Measurements from ENCODE around the gene MARCHF10.

MARCHF10 gene

GRCh38 chr17:62821189-62822079 is 13.3 kb upstream of the MARCHF10 start:
- DNase-seq, result no peak

- DNase-seq, result peak; percentile 80
Measured at GRCh38 chr17:62819511-62820221, 11.6 kb upstream of the MARCHF10 start.

GRCh38 chr17:62818526-62818925 is 10.4 kb upstream of the MARCHF10 start:
- DNase-seq, result no peak

DNA sequence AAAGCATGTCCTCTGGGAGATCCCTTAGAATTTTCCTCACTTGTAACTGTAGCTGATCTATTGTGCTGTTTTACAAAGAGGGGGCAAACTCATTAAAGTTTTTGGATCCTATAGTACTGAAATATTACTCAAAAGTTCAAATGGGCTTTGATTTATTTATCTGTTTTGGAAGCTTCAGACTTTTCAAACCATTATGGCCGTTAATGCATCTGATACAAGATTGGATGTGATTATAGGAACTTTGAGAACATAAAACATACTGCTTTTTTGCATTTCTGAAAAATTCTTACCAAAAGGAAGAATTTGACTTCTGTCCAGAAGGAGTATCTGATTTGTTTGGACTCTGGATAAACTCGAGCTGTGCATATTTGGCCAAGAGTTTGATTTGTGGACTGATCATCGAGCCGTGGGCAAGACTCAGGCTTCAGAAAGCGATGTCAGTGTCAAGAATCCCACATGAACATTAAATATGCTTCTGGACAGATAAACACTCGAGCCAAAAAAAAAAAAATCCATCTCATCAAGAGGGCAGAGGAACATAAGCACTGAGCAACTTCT is 8.2 kb upstream of the MARCHF10 start:
- DNase-seq, result no peak

DNA sequence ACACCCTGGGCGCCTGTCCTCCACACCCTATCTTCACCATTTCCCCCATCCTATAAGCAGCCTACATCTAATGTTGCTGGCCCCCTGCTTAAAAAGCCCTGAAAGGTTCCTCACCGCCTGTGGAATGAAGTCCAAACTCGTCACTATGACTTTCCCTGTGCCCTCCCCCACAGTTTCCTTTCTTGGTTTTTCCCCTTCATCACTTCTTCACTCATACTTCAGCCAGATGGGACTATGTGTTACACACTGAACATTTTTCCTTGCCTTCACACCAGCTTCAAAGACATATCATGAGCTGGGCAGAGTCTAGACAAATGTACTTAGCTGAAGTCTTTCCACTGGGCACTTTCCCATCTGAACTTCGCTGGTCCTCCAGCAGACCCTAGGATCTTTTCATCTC is 1.5 kb upstream of the MARCHF10 start:
- DNase-seq, result no peak

GRCh38 chr17:62808576-62808970 is 459 bp upstream of the MARCHF10 start:
- DNase-seq, result no peak

DNA sequence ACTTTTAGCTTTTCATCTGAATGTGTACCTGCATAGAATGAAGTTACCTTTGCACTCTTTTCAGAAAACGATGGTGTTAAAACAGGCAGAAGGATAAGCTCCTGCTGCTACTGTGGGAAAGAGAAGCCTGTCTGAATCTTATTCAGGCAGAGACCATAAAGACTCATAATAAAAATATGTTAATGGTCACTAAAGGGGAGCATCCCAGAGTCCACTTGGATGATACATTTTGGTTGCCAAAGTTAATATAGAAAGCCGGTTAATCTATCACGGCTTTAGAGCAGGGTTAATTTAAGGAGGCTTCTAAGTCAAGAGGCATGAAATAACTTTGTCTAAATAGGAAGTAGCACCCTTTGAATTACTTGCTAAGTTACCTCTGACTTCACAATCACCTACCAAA is 2.9 kb downstream of the MARCHF10 start:
- DNase-seq, result no peak

DNA sequence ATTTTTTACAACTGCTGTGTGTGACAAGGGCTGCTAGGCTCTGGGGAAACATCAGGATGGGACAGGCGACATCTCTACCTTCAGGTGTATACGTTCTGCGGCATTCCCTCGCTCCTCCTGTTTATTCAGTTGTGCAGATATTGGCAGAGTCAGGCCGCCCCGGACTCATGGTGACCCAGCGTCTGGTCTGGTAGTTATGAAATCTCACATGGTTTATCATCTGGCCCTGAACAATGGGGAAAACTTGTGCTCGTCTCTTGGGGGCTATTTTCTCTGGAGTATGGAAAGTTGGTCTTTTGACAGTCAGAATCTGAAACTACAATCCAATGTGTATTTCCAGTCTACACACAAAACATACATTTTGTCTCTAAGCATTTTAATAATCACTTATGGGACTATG is 3.3 kb downstream of the MARCHF10 start:
- no peak for DNase-seq

DNA sequence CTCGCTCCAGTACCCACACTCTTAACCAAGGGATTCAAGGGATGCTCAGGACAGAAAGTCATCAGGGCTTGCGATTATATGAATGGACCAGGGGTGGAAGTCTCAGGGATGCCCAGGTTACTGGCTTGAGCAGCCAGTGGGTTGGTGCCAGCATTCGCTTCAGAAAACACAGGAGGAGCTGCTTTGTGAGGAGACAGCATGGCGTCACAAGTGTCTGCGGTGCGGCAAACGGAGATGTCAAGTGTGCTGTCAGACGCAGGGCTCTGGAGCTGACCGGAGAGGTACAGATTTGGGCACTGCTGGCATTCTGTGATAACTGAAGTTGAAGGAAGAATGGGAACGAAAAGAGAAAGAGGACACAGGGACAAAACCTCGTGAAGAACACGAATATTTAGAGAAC is 4.1 kb downstream of the MARCHF10 start:
- DNase-seq, result no peak

- DNase-seq, result no peak
Measured at GRCh38 chr17:62802561-62803205, 5.4 kb downstream of the MARCHF10 start.

DNA sequence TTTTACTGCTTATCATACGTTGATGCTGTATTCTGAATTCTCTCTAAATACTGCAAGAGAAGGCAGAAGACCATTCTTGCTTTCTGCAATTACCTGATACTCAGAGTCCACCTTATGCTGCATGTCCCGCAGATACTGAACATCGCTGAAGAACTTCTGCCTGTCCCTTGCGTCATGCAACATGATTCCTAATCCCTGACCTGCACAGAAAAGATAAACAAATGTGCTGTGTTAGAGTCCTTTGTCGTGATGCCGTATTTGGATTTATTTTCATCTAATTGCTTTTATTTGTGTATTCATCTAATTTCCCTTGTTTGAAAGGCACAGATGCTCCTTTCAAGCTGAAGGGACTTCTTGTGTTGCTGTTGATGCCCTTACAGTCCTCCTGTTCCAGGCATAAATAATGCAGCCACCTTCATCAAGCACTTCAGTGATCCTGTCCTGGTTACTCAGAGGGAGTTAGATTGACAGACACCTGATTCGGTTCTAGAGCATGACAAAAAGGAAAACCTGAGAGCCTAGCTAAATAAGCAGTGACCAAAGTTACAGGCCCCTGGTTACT is 6.5 kb downstream of the MARCHF10 start:
- DNase-seq, result no peak

GRCh38 chr17:62800585-62800984 is 7.5 kb downstream of the MARCHF10 start:
- no peak for DNase-seq

DNA sequence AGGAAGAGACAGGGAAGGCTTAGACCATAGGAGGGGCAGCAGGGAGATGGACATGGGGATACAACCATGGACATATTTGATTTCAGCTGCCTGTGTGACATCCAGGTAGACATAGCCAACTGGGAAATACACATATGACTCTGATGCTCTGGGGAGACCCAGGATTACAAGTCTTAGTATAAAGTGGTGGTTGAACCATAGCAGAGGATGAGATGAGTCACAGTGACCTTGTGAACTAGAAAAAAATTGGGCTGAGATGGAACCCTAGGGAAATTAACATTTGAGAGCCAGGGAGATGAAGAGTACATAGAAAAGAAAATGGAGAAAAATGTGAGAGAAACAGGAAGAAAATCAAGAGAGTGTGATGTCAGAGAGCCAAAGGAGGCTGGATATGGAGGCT is 10.2 kb downstream of the MARCHF10 start:
- no peak for DNase-seq

- no peak for DNase-seq
Measured at GRCh38 chr17:62796291-62796690, 11.8 kb downstream of the MARCHF10 start.

- DNase-seq, result no peak
Measured at GRCh38 chr17:62794666-62794971, 13.5 kb downstream of the MARCHF10 start.

DNA sequence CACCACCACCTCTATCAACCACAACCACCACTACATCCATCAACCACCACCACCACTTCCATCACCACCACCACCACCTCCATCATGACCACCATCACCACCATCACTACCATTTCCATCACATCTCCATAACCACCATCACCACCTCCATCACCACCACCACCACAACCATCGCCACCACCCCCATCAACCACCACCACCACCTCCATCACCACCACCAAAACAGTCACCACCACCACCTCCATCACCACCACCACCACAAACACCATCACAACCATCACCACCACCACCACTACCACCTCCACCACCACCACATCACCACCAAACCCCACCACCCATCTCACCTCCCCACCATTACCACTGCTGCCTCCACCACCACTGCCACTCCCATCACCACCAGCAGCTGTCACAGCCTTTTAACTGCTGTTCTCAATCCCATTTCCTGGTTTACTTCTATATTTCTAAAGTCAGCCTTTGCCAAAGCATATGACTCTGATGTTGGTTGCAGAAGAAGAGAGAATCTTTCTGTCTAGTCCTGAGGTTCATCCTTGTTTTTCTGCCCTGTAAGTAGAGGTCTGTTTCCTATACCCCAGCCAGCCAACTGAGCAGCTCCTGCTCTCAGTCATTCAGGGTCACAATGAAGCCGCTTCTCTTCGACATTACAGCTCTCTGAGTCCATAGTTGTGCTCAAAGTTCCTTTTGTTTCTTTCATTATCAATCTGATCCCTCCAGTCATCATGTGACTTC is 14.0 kb downstream of the MARCHF10 start:
- no peak for DNase-seq

GRCh38 chr17:62792447-62792800 is 15.7 kb downstream of the MARCHF10 start:
- DNase-seq, result no peak

DNA sequence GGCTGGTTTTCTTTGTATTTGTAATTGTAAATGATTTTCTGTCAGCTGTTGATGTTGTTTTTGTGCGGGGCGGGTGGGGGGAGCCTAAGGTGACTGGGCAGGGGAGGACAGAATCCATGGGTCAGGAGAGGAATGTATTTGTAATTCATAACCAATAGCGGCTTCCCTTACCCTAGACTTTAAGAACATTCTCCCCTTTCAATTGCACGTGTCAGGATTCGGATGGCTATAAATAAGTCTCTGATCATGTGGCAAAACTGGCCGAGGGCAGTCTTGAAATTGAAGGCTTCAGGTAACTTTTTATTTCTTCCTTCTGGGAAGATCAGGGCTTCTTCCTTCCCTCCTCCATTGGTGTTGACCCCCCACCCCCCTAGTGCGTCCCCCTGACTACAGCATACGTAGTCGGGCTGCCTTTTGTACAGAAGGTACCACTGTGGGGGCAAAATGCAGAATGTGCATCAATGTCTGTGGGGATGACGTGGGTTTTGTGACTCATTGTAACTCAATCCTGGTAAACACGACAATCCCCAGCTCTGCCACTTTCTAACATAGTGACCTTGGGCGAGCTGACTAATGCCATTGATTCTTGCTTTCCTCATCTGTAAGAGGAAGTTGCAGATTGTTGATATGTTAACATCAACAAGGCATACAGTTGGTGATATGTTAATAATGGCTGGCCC is 16.2 kb downstream of the MARCHF10 start:
- DNase-seq, result peak; percentile 65

DNA sequence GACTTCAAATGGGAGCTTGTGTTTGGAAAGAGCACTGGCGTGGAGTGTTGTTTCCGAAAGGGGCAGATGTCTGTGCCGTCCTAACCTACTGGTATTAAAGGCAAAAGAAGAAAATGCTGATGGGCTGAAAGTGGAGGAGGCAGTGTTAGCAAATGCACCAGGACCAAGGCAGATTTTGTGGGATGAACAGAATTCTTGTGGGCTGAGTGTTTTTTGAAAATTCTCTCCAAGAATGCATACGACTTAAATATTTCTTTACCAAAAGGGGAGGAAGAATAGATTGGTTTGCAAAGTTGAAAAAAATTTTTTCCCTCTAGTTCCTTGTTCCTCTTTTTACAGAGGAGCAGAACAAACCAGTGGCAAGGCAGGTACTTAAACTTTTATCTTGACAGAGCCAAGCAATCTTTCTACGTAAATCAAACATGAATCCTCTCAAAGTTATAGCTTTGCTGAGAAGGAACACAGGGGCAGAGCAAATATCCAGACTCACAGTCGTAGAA is 16.8 kb downstream of the MARCHF10 start:
- DNase-seq, result no peak

- DNase-seq, result no peak
Measured at GRCh38 chr17:62790564-62790986, 17.5 kb downstream of the MARCHF10 start.

DNA sequence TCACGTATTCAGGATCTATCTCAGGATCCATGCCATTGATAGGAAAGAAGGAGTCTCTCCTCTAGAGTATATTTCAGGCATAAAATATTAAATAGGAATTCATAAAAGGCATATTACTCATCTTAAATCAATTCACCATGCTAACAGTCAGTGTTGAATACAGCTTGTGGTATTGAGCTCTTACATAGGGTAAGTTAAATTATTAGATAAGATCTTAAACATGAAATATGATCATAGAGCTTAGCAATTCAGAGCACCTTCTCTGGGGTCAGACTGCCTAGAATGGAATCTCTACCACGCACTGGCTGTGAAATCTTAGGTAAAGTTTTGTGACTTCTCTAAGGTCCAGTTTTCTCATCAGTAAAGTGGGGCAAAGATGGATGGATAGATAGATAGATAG is 20.7 kb downstream of the MARCHF10 start:
- DNase-seq, result no peak

DNA sequence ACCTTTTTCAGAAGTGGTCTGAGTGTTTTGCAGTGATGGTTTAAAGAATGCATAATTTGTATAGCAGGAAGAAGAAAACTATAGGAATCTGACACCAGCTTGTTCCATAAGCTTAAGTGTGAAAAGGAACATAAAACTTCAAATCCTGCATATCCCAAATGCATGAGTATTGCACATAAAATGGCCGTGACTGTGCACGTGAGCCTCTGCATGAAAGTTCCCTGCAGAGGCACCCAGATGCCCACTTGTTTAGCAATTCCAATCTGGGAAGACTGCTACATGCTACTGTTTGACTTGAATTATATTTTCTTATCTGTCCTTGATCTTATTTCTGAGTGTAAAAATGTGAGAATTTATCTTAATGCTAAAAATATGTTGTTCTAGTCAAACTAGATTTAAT is 21.5 kb downstream of the MARCHF10 start:
- no peak for DNase-seq

Measured in T1000 (cell line).